ENCODE results near the gene U2SURP.
A peak's percentile ranks its signal among the peaks of the same experiment; 100 is the strongest.

Gene U2SURP

GRCh38 chr3:143002727-143003126 is 1.4 kb downstream of the U2SURP start:
- H4K20me1 ChIP-seq (ENCODE audit: control insufficient read depth, insufficient read depth, low read depth, low read length): peaks cover 33% of the 10 kb centered on the region
- no peaks in the 10 kb centered on the region for H3K9me3 ChIP-seq (ENCODE audit: control insufficient read depth, insufficient read depth, low read length)
- H3K4me1 ChIP-seq (ENCODE audit: control insufficient read depth, low read length): peaks cover 57% of the 10 kb centered on the region
- H3K27me3 ChIP-seq (ENCODE audit: control insufficient read depth, low read length): no peaks in the 10 kb centered on the region
- no peaks in the 10 kb centered on the region; the same call in 1 of the 2 replicates for H3F3A ChIP-seq (ENCODE audit: control insufficient read depth, insufficient read depth)
- H3K4me3 ChIP-seq (ENCODE audit: low read length): peak overlapping the region; percentile 98
- H3K4me2 ChIP-seq (ENCODE audit: low read length): peak overlapping the region; percentile 87
- peak overlapping the region; percentile 77 for H3K27ac ChIP-seq (ENCODE audit: low read depth, low read length)
- no peaks in the 10 kb centered on the region for H3K9me2 ChIP-seq (replicated peaks; ENCODE audit: control insufficient read depth, low read length)
- no peak for TF ChIP-seq CTCF (IDR thresholded peaks at IDR 0.05; ENCODE audit: low read depth, low read length, poor library complexity, severe bottlenecking)
- no peak for TF ChIP-seq EZH2phosphoT487 (IDR thresholded peaks at IDR 0.05; ENCODE audit: borderline replicate concordance, low read length)
- peaks cover 35% of the 10 kb centered on the region for H3K36me3 ChIP-seq (ENCODE audit: control insufficient read depth, low read length)
- H3K79me2 ChIP-seq (ENCODE audit: control insufficient read depth, low read length): peaks cover 77% of the 10 kb centered on the region

DNA sequence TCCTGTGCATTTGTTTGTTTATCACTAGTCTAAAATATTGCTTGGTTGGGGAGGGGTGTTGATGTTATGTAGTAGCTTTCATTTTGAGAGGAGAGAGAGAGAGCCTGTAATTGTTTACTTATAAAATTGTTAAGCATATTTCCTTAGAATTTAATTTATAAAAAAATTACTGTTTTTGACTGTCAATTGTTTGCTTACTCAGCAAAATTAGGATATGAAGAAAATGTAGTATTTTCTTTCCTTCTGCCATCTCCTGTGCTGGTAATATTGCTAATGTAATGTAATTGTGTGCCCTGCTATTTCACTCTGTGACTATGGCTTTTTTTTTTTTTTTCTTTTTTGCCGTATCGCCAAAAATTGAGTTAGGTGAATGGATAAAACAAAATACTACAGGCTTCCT is 3.5 kb downstream of the U2SURP start:
- H3K4me1 ChIP-seq (ENCODE audit: control insufficient read depth, low read length): peaks cover 65% of the 10 kb centered on the region
- H4K20me1 ChIP-seq (ENCODE audit: control insufficient read depth, insufficient read depth, low read depth, low read length): peaks cover 39% of the 10 kb centered on the region
- peaks cover 98% of the 10 kb centered on the region for H3K79me2 ChIP-seq (ENCODE audit: control insufficient read depth, low read length)
- H3K27ac ChIP-seq (ENCODE audit: low read depth, low read length): no peak overlapping the region
- H3F3A ChIP-seq (ENCODE audit: control insufficient read depth, insufficient read depth): no peaks in the 10 kb centered on the region; the same call in 1 of the 2 replicates
- H3K36me3 ChIP-seq (ENCODE audit: control insufficient read depth, low read length): peaks cover 35% of the 10 kb centered on the region
- H3K9me2 ChIP-seq (replicated peaks; ENCODE audit: control insufficient read depth, low read length): no peaks in the 10 kb centered on the region
- peak overlapping the region; percentile 25 for H3K4me3 ChIP-seq (ENCODE audit: low read length)
- H3K27me3 ChIP-seq (ENCODE audit: control insufficient read depth, low read length): no peaks in the 10 kb centered on the region
- H3K9me3 ChIP-seq (ENCODE audit: control insufficient read depth, insufficient read depth, low read length): no peaks in the 10 kb centered on the region
- TF ChIP-seq EZH2phosphoT487 (IDR thresholded peaks at IDR 0.05; ENCODE audit: borderline replicate concordance, low read length) (no peak), CTCF (IDR thresholded peaks at IDR 0.05; ENCODE audit: low read depth, low read length, poor library complexity, severe bottlenecking) (no peak)
- peak overlapping the region; percentile 57 for H3K4me2 ChIP-seq (ENCODE audit: low read length)

DNA sequence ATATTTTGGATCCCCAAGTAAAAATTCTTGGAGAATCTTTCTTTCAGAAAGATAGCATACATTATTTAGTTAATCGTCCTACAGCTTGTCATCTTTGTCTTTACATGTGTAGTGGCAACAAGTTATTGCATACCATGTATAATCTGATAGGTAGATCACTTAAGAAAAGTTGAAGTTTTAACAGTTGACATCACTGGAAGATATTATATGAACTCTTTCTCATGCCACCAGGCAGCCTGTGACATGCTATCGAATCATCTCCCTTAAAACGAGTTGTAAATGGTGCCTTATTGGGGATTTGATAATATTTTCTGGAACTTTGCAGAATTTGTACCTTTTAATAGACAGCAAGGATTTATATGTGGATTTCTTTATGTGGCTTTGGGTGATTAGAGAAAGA is 8.7 kb downstream of the U2SURP start:
- Histone ChIP-seq H3K9me2 (replicated peaks; ENCODE audit: control insufficient read depth, low read length) (no peaks in the 10 kb centered on the region), H3F3A (ENCODE audit: control insufficient read depth, insufficient read depth) (peaks cover 29% of the 10 kb centered on the region), H3K27me3 (ENCODE audit: control insufficient read depth, low read length) (no peaks in the 10 kb centered on the region), H3K27ac (ENCODE audit: low read depth, low read length) (no peak overlapping the region), H3K9me3 (ENCODE audit: control insufficient read depth, insufficient read depth, low read length) (no peaks in the 10 kb centered on the region), H3K4me1 (ENCODE audit: control insufficient read depth, low read length) (peaks cover 45% of the 10 kb centered on the region), H3K4me3 (ENCODE audit: low read length) (no peak overlapping the region), H3K36me3 (ENCODE audit: control insufficient read depth, low read length) (peaks cover 61% of the 10 kb centered on the region), H3K4me2 (ENCODE audit: low read length) (peak overlapping the region; percentile 5; the same call in 1 of the 2 replicates), H3K79me2 (ENCODE audit: control insufficient read depth, low read length) (peaks cover 99% of the 10 kb centered on the region), H4K20me1 (ENCODE audit: control insufficient read depth, insufficient read depth, low read depth, low read length) (peaks cover 40% of the 10 kb centered on the region)
- TF ChIP-seq EZH2phosphoT487 (IDR thresholded peaks at IDR 0.05; ENCODE audit: borderline replicate concordance, low read length): no peak
- TF ChIP-seq CTCF (IDR thresholded peaks at IDR 0.05; ENCODE audit: low read depth, low read length, poor library complexity, severe bottlenecking): no peak

All from DOHH2 (cell line).